Measurements from ENCODE around the gene H6PD. TPM values are rescaled to one million over a fixed set of nuclear protein-coding genes. Genes with fewer than 3 reads are reported as not detected.
"Not testable (repeated sequence)": the region's sequence is repeated elsewhere in the genome, so short reads cannot be mapped to it uniquely, and the experiment has no call there.

The H6PD gene
- total RNA-seq, 1 experiment from 2014 or later: 12.6 TPM

- peaks cover 47% of the 10 kb centered on the region for H3K36me3 ChIP-seq
- H3K4me3 ChIP-seq; H3K9me3 ChIP-seq (replicated peaks); H3K27me3 ChIP-seq (replicated peaks): not testable (repeated sequence)
- H3K4me1 ChIP-seq (replicated peaks): peaks cover 76% of the 10 kb centered on the region
- DNase-seq (ENCODE audit: low read depth in 1 of 2, low spot score in 2 of 2): peak; percentile 87 to 92
- peak overlapping the region; percentile 96 for H3K27ac ChIP-seq
Measured at GRCh38 chr1:9299571-9300541, 65.3 kb downstream of the H6PD start.

- Histone ChIP-seq H3K9me3 (replicated peaks) (no peaks in the 10 kb centered on the region), H3K4me3 (no peak overlapping the region), H3K27ac (peak overlapping the region; percentile 96), H3K4me1 (replicated peaks) (peaks cover 69% of the 10 kb centered on the region), H3K27me3 (replicated peaks) (no peaks in the 10 kb centered on the region), H3K36me3 (peaks cover 48% of the 10 kb centered on the region)
- DNase-seq (ENCODE audit: low read depth in 1 of 2, low spot score in 2 of 2): no peak
Measured at GRCh38 chr1:9300573-9300972, 66.0 kb downstream of the H6PD start.

- Histone ChIP-seq H3K9me3 (replicated peaks) (no peaks in the 10 kb centered on the region), H3K4me1 (replicated peaks) (peaks cover 63% of the 10 kb centered on the region), H3K36me3 (peaks cover 35% of the 10 kb centered on the region), H3K4me3 (no peak overlapping the region), H3K27ac (peak overlapping the region; percentile 96), H3K27me3 (replicated peaks) (no peaks in the 10 kb centered on the region)
- peak; percentile 92 to 98 for DNase-seq (ENCODE audit: low read depth in 1 of 2, low spot score in 2 of 2)
Measured at GRCh38 chr1:9302745-9303524, 68.4 kb downstream of the H6PD start.

- DNase-seq (ENCODE audit: low read depth in 1 of 2, low spot score in 2 of 2): no peak
- Histone ChIP-seq H3K4me3 (no peak overlapping the region), H3K9me3 (replicated peaks) (no peaks in the 10 kb centered on the region), H3K36me3 (peaks cover 35% of the 10 kb centered on the region), H3K27me3 (replicated peaks) (no peaks in the 10 kb centered on the region), H3K4me1 (replicated peaks) (peaks cover 53% of the 10 kb centered on the region), H3K27ac (peak overlapping the region; percentile 44)
Measured at GRCh38 chr1:9303916-9304315, 69.3 kb downstream of the H6PD start.

- Histone ChIP-seq H3K27ac (no peak overlapping the region), H3K4me1 (replicated peaks) (peaks cover 40% of the 10 kb centered on the region), H3K27me3 (replicated peaks) (no peaks in the 10 kb centered on the region), H3K4me3 (no peak overlapping the region), H3K36me3 (peaks cover 35% of the 10 kb centered on the region), H3K9me3 (replicated peaks) (no peaks in the 10 kb centered on the region)
- no peak for DNase-seq (ENCODE audit: low read depth in 1 of 2, low spot score in 2 of 2)
Measured at GRCh38 chr1:9305216-9305615, 70.6 kb downstream of the H6PD start.

- H3K4me1 ChIP-seq (replicated peaks): peaks cover 32% of the 10 kb centered on the region
- H3K27ac ChIP-seq: no peak overlapping the region
- H3K4me3 ChIP-seq: no peak overlapping the region
- no peaks in the 10 kb centered on the region for H3K9me3 ChIP-seq (replicated peaks)
- H3K27me3 ChIP-seq (replicated peaks): no peaks in the 10 kb centered on the region
- peaks cover 29% of the 10 kb centered on the region for H3K36me3 ChIP-seq
- DNase-seq (ENCODE audit: low read depth in 1 of 2, low spot score in 2 of 2): no peak
Measured at GRCh38 chr1:9306006-9306405, 71.4 kb downstream of the H6PD start.

GRCh38 chr1:9307303-9307702, 72.7 kb downstream of the H6PD start:
- Histone ChIP-seq H3K4me1 (replicated peaks) (peaks cover 19% of the 10 kb centered on the region), H3K27me3 (replicated peaks) (no peaks in the 10 kb centered on the region), H3K27ac (no peak overlapping the region), H3K4me3 (no peak overlapping the region), H3K9me3 (replicated peaks) (no peaks in the 10 kb centered on the region), H3K36me3 (peaks cover 17% of the 10 kb centered on the region)
- no peak for DNase-seq (ENCODE audit: low read depth in 1 of 2, low spot score in 2 of 2)

- H3K36me3 ChIP-seq: peaks cover 17% of the 10 kb centered on the region
- no peaks in the 10 kb centered on the region for H3K27me3 ChIP-seq (replicated peaks)
- no peaks in the 10 kb centered on the region for H3K9me3 ChIP-seq (replicated peaks)
- no peak overlapping the region for H3K27ac ChIP-seq
- H3K4me1 ChIP-seq (replicated peaks): peaks cover 11% of the 10 kb centered on the region
- H3K4me3 ChIP-seq: no peak overlapping the region
- DNase-seq (ENCODE audit: low read depth in 1 of 2, low spot score in 2 of 2): no peak
Measured at GRCh38 chr1:9308236-9308785, 73.7 kb downstream of the H6PD start.

GRCh38 chr1:9309080-9309479, 74.5 kb downstream of the H6PD start:
- Histone ChIP-seq H3K9me3 (replicated peaks) (no peaks in the 10 kb centered on the region), H3K27me3 (replicated peaks) (no peaks in the 10 kb centered on the region), H3K4me3 (no peak overlapping the region), H3K4me1 (replicated peaks) (peaks cover 3% of the 10 kb centered on the region), H3K36me3 (peaks cover 16% of the 10 kb centered on the region), H3K27ac (no peak overlapping the region)
- no peak for DNase-seq (ENCODE audit: low read depth in 1 of 2, low spot score in 2 of 2)

GRCh38 chr1:9309991-9310390, 75.4 kb downstream of the H6PD start:
- no peaks in the 10 kb centered on the region for H3K9me3 ChIP-seq (replicated peaks)
- H3K27me3 ChIP-seq (replicated peaks): no peaks in the 10 kb centered on the region
- peaks cover 9% of the 10 kb centered on the region for H3K4me1 ChIP-seq (replicated peaks)
- H3K36me3 ChIP-seq: peaks cover 14% of the 10 kb centered on the region
- H3K4me3 ChIP-seq: no peak overlapping the region
- DNase-seq (ENCODE audit: low read depth in 1 of 2, low spot score in 2 of 2): no peak
- H3K27ac ChIP-seq: no peak overlapping the region

- H3K27ac ChIP-seq: no peak overlapping the region
- H3K27me3 ChIP-seq (replicated peaks): no peaks in the 10 kb centered on the region
- H3K4me3 ChIP-seq: no peak overlapping the region
- peaks cover 19% of the 10 kb centered on the region for H3K4me1 ChIP-seq (replicated peaks)
- H3K9me3 ChIP-seq (replicated peaks): no peaks in the 10 kb centered on the region
- peaks cover 15% of the 10 kb centered on the region for H3K36me3 ChIP-seq
- DNase-seq (ENCODE audit: low read depth in 1 of 2, low spot score in 2 of 2): no peak
Measured at GRCh38 chr1:9311029-9311428, 76.5 kb downstream of the H6PD start.

GRCh38 chr1:9311479-9311878, 76.9 kb downstream of the H6PD start:
- no peak for DNase-seq (ENCODE audit: low read depth in 1 of 2, low spot score in 2 of 2)
- no peak overlapping the region for H3K27ac ChIP-seq
- H3K27me3 ChIP-seq (replicated peaks): no peaks in the 10 kb centered on the region
- H3K9me3 ChIP-seq (replicated peaks): no peaks in the 10 kb centered on the region
- H3K4me1 ChIP-seq (replicated peaks): peaks cover 24% of the 10 kb centered on the region
- no peak overlapping the region for H3K4me3 ChIP-seq
- peaks cover 19% of the 10 kb centered on the region for H3K36me3 ChIP-seq

- Histone ChIP-seq H3K4me3 (no peak overlapping the region), H3K27ac (no peak overlapping the region), H3K36me3 (peaks cover 19% of the 10 kb centered on the region), H3K9me3 (replicated peaks) (no peaks in the 10 kb centered on the region), H3K27me3 (replicated peaks) (no peaks in the 10 kb centered on the region), H3K4me1 (replicated peaks) (peaks cover 31% of the 10 kb centered on the region)
- DNase-seq (ENCODE audit: low read depth in 1 of 2, low spot score in 2 of 2): no peak
Measured at GRCh38 chr1:9312168-9312720, 77.7 kb downstream of the H6PD start.

All from SJSA1 (cell line).